ENCODE data around the gene OTOP2.
"Not testable (repeated sequence)": the region's sequence is repeated elsewhere in the genome, so short reads cannot be mapped to it uniquely, and the experiment has no call there.

The OTOP2 gene

GRCh38 chr17:74900208-74900607 lies 23.9 kb upstream of the OTOP2 start:
- DNase-seq (ENCODE audit: low read depth in 1 of 2, low spot score in 1 of 2), result no peak

GRCh38 chr17:74901353-74902135 lies 22.5 kb upstream of the OTOP2 start:
- no peak for DNase-seq (ENCODE audit: low read depth in 1 of 2, low spot score in 1 of 2)

DNA sequence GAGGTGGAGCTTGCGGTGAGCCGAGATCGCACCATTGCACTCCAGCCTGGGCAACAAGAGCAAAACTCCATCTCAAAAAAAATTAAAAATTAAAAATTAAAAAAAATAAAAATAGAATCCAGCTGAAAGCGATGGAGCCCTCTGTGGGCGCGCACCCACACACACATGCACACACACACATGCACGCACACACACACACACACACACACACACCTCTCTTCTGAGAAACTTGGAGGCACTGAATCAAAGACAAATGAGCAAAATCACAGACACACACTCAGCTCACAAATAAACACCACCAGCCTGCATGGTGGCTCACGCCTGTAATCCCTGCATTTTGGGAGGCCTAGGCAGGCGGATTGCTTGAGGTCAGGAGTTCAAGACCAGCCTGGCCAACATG lies 21.0 kb upstream of the OTOP2 start:
- DNase-seq (ENCODE audit: low read depth in 1 of 2, low spot score in 1 of 2), result no peak

- DNase-seq (ENCODE audit: low read depth in 1 of 2, low spot score in 1 of 2), result no peak
Observed at GRCh38 chr17:74903671-74904070, 20.4 kb upstream of the OTOP2 start.

GRCh38 chr17:74904687-74905409 lies 19.2 kb upstream of the OTOP2 start:
- no peak for DNase-seq (ENCODE audit: low read depth in 1 of 2, low spot score in 1 of 2)

DNA sequence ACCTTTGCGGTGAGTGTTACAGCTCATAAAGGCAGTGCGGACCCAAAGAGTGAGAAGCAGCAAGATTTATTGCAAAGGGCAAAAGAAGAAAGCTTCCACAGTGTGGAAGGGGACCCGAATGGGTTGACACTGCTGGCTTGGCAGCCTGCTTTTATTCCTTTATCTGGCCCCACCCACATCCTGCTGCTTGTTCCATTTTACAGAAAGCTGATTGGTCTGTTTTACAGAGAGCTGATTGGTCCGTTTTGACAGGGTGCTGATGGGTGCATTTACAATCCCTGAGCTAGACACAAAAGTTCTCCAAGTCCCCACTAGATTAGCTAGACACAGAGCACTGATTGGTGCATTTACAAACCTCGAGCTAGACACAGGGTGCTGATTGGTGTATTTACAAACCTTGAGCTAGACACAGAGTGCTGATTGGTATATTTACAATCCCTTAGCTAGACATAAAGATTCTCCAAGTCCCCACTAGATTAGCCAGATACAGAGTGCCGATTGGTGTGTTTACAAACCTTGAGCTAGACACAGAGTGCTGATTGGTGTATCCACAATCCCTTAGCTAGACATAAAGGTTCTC lies 17.8 kb upstream of the OTOP2 start:
- not testable (repeated sequence) for DNase-seq (ENCODE audit: low read depth in 1 of 2, low spot score in 1 of 2)

- DNase-seq (ENCODE audit: low read depth in 1 of 2, low spot score in 1 of 2), result no peak
Observed at GRCh38 chr17:74907012-74907411, 17.1 kb upstream of the OTOP2 start.

DNA sequence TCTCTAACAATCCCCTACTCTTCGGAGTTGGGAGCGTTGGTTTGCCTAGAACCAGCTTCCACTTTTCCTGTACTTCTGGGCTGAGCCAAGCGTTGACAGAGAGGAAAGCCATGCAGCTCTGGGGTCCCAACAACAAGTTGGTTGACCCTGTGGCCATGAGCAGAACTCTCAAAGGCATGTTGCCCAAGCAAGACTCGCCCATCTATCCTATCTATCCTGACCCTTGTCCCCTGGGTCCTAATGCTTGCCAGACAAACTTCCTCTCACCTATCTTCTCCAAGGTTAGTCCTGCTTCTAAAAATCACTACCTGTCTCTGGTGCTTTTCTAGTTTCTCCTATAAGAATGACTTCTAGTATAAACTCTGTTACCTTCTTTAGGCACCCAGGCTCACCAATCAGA lies 15.0 kb upstream of the OTOP2 start:
- not testable (repeated sequence) for DNase-seq (ENCODE audit: low read depth in 1 of 2, low spot score in 1 of 2)

GRCh38 chr17:74911423-74911822 lies 12.7 kb upstream of the OTOP2 start:
- DNase-seq (ENCODE audit: low read depth in 1 of 2, low spot score in 1 of 2), result not testable (repeated sequence)

GRCh38 chr17:74916136-74916850 lies 7.8 kb upstream of the OTOP2 start:
- DNase-seq (ENCODE audit: low read depth in 1 of 2, low spot score in 1 of 2), result no peak

GRCh38 chr17:74916851-74917199 lies 7.2 kb upstream of the OTOP2 start:
- no peak for DNase-seq (ENCODE audit: low read depth in 1 of 2, low spot score in 1 of 2)

DNA sequence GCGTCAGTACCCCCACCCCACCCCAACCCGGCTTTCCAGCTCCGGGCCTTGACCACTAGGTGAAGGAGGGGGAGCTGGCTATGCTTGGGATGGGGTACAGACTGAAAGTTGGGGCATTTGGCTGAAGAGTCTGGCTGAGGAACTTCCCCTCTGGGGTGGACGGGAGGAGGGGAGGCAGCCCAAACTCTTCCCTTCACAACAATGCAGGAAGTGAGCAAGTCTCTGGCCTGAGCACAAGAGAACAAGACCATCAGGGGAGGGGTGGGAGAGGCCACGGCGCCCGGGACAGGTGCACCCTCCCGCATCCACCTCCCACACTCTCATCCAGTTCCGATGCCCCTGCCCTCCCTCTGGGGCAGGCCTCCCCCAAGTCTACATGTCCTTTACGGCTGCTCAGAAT lies 6.6 kb upstream of the OTOP2 start:
- DNase-seq (ENCODE audit: low read depth in 1 of 2, low spot score in 1 of 2), result no peak

DNA sequence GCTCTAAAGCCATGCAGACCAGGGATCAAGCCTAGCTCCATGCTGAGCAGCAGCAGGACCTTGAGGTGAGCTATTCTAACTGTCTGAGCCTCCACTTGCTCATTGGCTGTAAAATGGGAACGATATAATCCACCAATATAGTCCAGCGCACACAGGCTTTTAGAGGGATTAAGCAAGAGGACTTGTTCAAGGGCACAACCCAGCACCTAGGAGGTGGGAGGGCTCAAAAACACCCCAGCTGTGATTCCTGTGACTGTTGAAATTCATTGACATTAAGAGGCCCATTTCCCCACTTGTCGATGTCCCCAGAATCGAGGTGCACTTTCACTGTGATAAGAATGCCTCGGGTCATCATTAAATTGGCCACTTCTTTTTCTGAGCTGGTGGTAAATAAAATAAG lies 5.2 kb upstream of the OTOP2 start:
- DNase-seq (ENCODE audit: low read depth in 1 of 2, low spot score in 1 of 2), result no peak

- no peak for DNase-seq (ENCODE audit: low read depth in 1 of 2, low spot score in 1 of 2)
Observed at GRCh38 chr17:74919440-74920305, 4.4 kb upstream of the OTOP2 start.

- no peak for DNase-seq (ENCODE audit: low read depth in 1 of 2, low spot score in 1 of 2)
Observed at GRCh38 chr17:74920306-74920620, 3.8 kb upstream of the OTOP2 start.

DNA sequence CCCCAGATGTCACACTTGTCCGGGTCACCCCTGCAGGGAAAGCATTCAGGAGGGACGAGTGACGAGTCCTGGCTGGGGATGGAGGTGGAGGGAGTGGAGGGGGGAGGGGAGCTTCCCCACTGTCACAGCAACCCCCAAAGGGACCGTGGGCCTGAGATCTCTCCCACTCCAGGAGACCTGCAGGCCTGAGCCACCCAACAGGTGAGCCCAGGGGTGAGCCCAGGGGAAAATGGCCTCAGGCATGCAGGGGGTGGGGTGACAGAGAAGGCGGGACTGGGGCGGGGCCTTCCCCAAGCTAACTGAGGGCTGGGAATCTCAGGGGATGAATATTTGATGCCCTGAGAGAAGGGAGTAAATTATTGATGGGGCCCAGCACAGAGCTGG lies 3.4 kb upstream of the OTOP2 start:
- DNase-seq (ENCODE audit: low read depth in 1 of 2, low spot score in 1 of 2), result no peak

DNA sequence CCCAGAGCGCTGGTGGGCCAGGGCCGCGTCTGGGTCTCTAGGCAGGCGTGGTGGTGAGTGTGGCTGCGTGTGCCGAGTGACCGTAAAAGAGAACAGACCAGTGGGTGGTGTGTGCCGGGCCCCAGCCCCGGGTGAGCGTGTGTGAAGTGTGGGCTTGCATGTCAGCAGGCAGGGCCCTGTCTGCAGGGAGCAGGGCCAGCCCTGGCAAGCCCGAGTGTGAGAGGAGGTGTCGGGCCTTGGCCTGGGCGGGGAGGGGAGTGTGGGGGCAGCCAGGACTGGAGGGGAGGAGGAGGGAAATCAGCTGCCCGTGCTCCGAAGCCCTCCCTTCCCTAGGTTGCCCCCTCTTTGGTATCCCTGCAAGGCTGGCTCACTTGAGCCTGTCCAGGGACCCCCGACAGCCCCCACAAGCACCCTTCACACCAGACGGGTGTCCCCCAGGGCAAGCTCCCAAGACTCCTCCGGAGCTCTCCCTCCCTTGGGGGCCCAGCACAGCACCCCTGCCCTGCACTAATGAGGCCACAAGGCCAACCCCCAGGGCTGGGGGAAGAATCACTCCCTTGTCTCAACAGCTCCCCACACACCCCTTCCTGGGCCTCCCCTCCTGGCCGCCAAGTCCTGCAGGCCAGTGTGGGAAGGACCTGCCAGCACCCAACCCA lies 2.9 kb upstream of the OTOP2 start:
- DNase-seq (ENCODE audit: low read depth in 1 of 2, low spot score in 1 of 2), result no peak

DNA sequence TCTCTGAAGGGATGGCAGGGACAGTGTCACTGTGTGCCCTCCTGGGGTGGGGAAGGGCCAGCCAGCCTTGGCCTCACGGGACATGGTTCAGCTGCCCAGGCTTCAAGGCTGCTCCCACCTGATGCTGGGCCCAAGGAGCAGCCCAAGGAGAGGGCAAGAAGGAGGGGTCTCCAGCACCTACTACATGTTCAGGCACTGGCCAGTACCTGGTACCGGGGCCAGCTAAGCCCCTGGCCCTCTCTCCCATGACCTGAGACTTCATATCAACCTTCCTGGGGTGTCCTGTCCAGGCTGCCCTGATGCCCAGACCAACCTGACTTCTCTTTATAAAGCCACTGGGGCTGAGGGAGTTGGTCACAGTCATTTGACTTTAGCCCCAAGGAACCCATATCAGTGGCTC lies 2.3 kb upstream of the OTOP2 start:
- no peak for DNase-seq (ENCODE audit: low read depth in 1 of 2, low spot score in 1 of 2)

- no peak for DNase-seq (ENCODE audit: low read depth in 1 of 2, low spot score in 1 of 2)
Observed at GRCh38 chr17:74922172-74922571, 1.9 kb upstream of the OTOP2 start.

GRCh38 chr17:74922694-74923537 lies 1.2 kb upstream of the OTOP2 start, which contains the start of gene USH1G:
Gene USH1G (minus strand): TSS chr17:74923255. CDS start chr17:74923073, 182 bp downstream.
- no peak for DNase-seq (ENCODE audit: low read depth in 1 of 2, low spot score in 1 of 2)
